Islet precursor cell (in vitro differentiated cells): Measurements from ENCODE around the gene SIM2.
A peak's percentile ranks its signal among the peaks of the same experiment; 100 is the strongest.

Experiments used
- DNase-seq: peaks from one replicate; pipeline ENCODE4 v3.0.0-alpha.2; 2018

The SIM2 gene

GRCh38 chr21:36688324-36688723 is 10.6 kb upstream of the SIM2 start:
- peak; percentile 36 for DNase-seq

GRCh38 chr21:36689324-36689723 is 9.6 kb upstream of the SIM2 start:
- DNase-seq, result peak; percentile 40

GRCh38 chr21:36690628-36691554 is 8.0 kb upstream of the SIM2 start:
- DNase-seq, result no peak

GRCh38 chr21:36691555-36692041 is 7.3 kb upstream of the SIM2 start:
- DNase-seq, result peak; percentile 55

GRCh38 chr21:36692114-36692834 is 6.6 kb upstream of the SIM2 start:
- DNase-seq, result peak; percentile 52

- peak; percentile 74 for DNase-seq
Measured at GRCh38 chr21:36692835-36693488, 6.0 kb upstream of the SIM2 start.

- peak; percentile 52 for DNase-seq
Measured at GRCh38 chr21:36693489-36694030, 5.4 kb upstream of the SIM2 start.

- DNase-seq, result peak; percentile 55
Measured at GRCh38 chr21:36694031-36694515, 4.8 kb upstream of the SIM2 start.

- DNase-seq, result no peak
Measured at GRCh38 chr21:36694593-36695282, 4.2 kb upstream of the SIM2 start.

- DNase-seq, result no peak
Measured at GRCh38 chr21:36695283-36695634, 3.7 kb upstream of the SIM2 start.

- no peak for DNase-seq
Measured at GRCh38 chr21:36695671-36696389, 3.1 kb upstream of the SIM2 start.

- DNase-seq, result no peak
Measured at GRCh38 chr21:36696390-36697059, 2.4 kb upstream of the SIM2 start.

GRCh38 chr21:36697060-36697850 is 1.7 kb upstream of the SIM2 start:
- no peak for DNase-seq

- DNase-seq, result no peak
Measured at GRCh38 chr21:36697851-36698384, 997 bp upstream of the SIM2 start.

GRCh38 chr21:36698385-36698980 is 432 bp upstream of the SIM2 start:
- no peak for DNase-seq

GRCh38 chr21:36699546-36700294 is 805 bp downstream of the SIM2 start:
- DNase-seq, result no peak

- no peak for DNase-seq
Measured at GRCh38 chr21:36700295-36700970, 1.5 kb downstream of the SIM2 start.
